Myometrial cell (primary cell): ENCODE measurements around the gene AADACL4. TPM values are rescaled to one million over a fixed set of nuclear protein-coding genes. Genes with fewer than 3 reads are reported as not detected.

Experiments
- total RNA-seq: library from RNA; depleted of rRNA; stranded (reverse); fragments of >200 nt; gene quantifications from 2 replicates; pipeline ENCODE4 v1.2.3, GENCODE V29; 2015

Gene AADACL4
- not detected in 2 replicates for total RNA-seq

DNA sequence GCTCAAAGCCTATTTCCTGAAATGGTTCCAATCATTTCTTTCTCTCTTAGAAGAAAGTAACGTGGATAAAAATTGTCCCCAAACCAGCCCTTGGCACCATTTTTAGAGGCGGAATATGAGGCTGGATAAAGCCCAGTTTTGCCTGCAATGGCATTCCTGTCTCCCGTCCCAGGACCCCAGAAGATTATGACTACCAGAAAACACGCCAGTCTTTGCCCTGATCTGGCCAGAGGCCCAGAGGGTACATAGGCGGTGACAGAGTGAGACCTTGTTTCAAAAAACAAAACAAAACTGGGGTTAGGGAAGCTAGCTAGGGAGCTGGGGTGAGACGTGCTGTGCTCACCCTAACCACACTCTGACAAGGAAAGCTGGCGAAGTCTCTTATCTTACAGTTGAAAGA lies at the start of gene AADACL4:
TSS of gene AADACL4 (plus strand) at position 301 of the 400 bp plus-strand sequence. CDS start 462 bp downstream, outside the sequence.

DNA sequence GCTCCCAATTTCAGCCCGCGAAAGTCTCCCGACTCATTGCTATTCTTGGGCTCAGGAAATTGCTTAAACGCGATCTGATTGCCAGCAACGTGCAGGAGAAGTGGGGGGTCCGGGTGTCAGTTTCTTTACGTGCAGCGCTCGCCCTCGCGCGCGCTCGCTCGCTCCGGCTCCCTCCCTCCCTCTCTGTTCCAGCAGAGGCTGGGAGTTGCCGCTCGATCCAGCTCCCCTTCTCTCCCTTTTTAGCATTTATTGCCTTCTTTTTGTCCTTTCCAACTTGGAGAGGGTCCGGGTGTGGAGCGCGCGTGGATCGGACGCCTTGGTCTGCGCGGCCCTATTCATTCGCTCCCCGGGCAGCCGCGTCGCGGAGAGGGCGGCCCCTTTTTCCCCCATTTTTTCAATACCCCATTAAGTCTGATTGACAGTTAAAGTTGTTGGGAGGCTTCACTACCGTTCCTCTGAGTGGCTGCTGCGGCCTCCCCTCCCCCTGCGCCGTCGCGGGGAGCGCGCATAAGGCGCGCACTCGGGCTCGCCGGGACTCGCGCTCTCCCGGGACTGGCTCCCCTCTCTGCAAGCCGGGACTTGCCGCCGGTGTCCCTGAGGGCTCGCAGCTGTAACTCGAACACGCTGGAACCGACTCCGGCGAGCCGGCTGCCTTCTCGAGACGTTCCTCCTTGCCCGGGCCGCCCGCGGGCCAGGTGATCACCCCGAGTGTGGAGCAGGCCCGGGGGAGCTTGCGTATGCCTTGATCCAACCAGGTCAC lies 25.8 kb upstream of the AADACL4 start, which contains the start of gene DHRS3:
TSS of gene DHRS3 (minus strand) at position 310 of the 760 bp plus-strand sequence. CDS start 862 bp downstream, outside the sequence.

DNA sequence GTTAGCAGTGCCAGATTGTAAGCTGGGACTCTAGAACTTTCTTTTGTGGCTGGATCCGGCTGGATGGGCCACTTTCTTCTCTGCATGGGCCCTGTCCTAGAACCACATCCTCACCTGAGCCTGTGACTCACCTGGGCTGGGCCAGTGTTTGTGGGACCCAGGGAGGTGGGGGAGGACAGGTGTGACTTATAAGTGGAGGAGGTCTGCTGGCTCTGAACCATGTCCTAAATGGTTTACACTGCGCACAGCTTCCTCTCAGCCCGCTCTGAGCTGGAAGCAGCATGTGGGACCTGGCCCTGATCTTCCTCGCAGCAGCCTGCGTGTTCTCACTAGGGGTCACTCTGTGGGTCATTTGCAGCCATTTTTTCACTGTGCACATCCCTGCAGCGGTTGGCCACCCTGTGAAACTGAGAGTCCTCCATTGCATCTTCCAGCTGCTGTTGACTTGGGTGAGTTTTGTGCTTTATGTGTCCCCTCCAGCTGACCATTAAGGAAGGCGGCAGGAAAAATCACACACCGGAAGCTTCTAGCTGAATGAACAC lies 72.1 kb downstream of the AADACL4 start, which contains the start of gene AADACL3:
TSS of gene AADACL3 (plus strand) at position 215 of the 542 bp plus-strand sequence. CDS start at position 282, 67 bp downstream.

Other genes with a start within 250 kb of the AADACL4 start
- gene DHRS3, start 25.9 kb upstream of the AADACL4 start, total RNA-seq = 82.8 and 86.8 TPM in 2 replicates
- not detected in 2 replicates for gene AADACL3, start 72.0 kb downstream of the AADACL4 start, total RNA-seq
- gene CFAP107, start 102.1 kb downstream of the AADACL4 start, total RNA-seq = not detected in 2 replicates
- gene PRAMEF12, start 129.7 kb downstream of the AADACL4 start, total RNA-seq = not detected in 2 replicates
- gene PRAMEF1, start 147.3 kb downstream of the AADACL4 start, total RNA-seq = not detected in 2 replicates
- not detected in 2 replicates for gene PRAMEF11, start 187.3 kb downstream of the AADACL4 start, total RNA-seq
- not detected in 2 replicates for gene HNRNPCL1, start 204.6 kb downstream of the AADACL4 start, total RNA-seq
- not detected in 2 replicates for gene PRAMEF2, start 213.0 kb downstream of the AADACL4 start, total RNA-seq
- gene PRAMEF4, start 242.1 kb downstream of the AADACL4 start, total RNA-seq = not detected in 2 replicates